Liver (tissue), 9 donors: ENCODE results near the gene NTM. TPM values are rescaled to one million over a fixed set of nuclear protein-coding genes. Genes with fewer than 3 reads are reported as not detected.

ENCODE experiments used
- DNase-seq: peaks from one replicate; pipeline ENCODE4 v3.0.0-alpha.2; 2017; ENCODE audit warnings: low spot score
- H3K27ac ChIP-seq, 2 donors: one replicate each; pipeline ENCODE4 v1.7.0; 2013; ENCODE audit warnings: inconsistent platforms in 2 of 2, low read length in 2 of 2, control low read depth in 1 of 2, low read depth in 1 of 2, mild to moderate bottlenecking in 1 of 2
- H3K27me3 ChIP-seq, 4 donors: one replicate each; pipeline versions ENCODE4 v1.6.1 to v1.7.0; 2013; ENCODE audit warnings: low read length in 3 of 4, inconsistent platforms in 1 of 4, mild to moderate bottlenecking in 1 of 4, moderate library complexity in 1 of 4; ENCODE audit not compliant: control insufficient read depth in 4 of 4, insufficient read depth in 4 of 4
- H3K36me3 ChIP-seq, 4 donors: one replicate each; pipeline versions ENCODE4 v1.6.1 to v1.7.0; 2013; ENCODE audit warnings: low read length in 3 of 4, mild to moderate bottlenecking in 3 of 4, low read depth in 1 of 4, moderate library complexity in 1 of 4; ENCODE audit not compliant: control insufficient read depth in 4 of 4, insufficient read depth in 3 of 4
- H3K4me1 ChIP-seq, 4 donors: one replicate each; pipeline versions ENCODE4 v1.6.1 to v1.7.0; 2013; ENCODE audit warnings: low read length in 3 of 4, mild to moderate bottlenecking in 3 of 4, moderate library complexity in 1 of 4; ENCODE audit not compliant: control insufficient read depth in 4 of 4, insufficient read depth in 4 of 4
- H3K4me3 ChIP-seq, 3 donors: one replicate each; pipeline versions ENCODE4 v1.6.1 to v1.7.0; 2013; ENCODE audit warnings: low read length in 3 of 3, control low read depth in 1 of 3, low read depth in 1 of 3, mild to moderate bottlenecking in 1 of 3
- H3K9ac ChIP-seq, 2 donors: one replicate each; pipeline ENCODE4 v1.7.0; 2013; ENCODE audit warnings: low read length in 2 of 2, mild to moderate bottlenecking in 2 of 2, moderate library complexity in 2 of 2, control low read depth in 1 of 2, low read depth in 1 of 2
- H3K9me3 ChIP-seq, 4 donors: one replicate each; pipeline versions ENCODE4 v1.6.1 to v1.7.0; 2013; ENCODE audit warnings: low read length in 3 of 4; ENCODE audit not compliant: control insufficient read depth in 4 of 4
- CTCF ChIP-seq: fragments of 150-350 bp; IDR thresholded peaks from 2 replicates; pipeline ENCODE4 v1.5.1; 2017; ENCODE audit warnings: improper control_type of control experiment, low read depth, low read length; ENCODE audit not compliant: missing input control
- EGR1 ChIP-seq, 2 donors: IDR thresholded peaks; 2 replicates each; pipeline ENCODE4 v1.6.1; 2016 to 2018; ENCODE audit warnings: antibody characterized with exemption in 2 of 2, low read depth in 2 of 2
- FOXA1 ChIP-seq: IDR thresholded peaks from 2 replicates; pipeline ENCODE4 v1.6.1; 2016; ENCODE audit warnings: antibody characterized with exemption
- FOXA2 ChIP-seq: IDR thresholded peaks from 2 replicates; pipeline ENCODE4 v1.6.1; 2016; ENCODE audit warnings: antibody characterized with exemption
- GABPA ChIP-seq, 2 donors: IDR thresholded peaks in 1 of 2; conservative IDR thresholded peaks in 1 of 2; 2 replicates each; pipeline ENCODE4 v1.6.1; 2016; ENCODE audit warnings: antibody characterized with exemption in 2 of 2, mild to moderate bottlenecking in 1 of 2, moderate library complexity in 1 of 2
- HNF4G ChIP-seq: IDR thresholded peaks from 2 replicates; pipeline ENCODE4 v1.6.1; 2016; ENCODE audit warnings: antibody characterized with exemption
- JUND ChIP-seq, 2 donors: IDR thresholded peaks; 2 replicates each; pipeline ENCODE4 v1.6.1; 2016; ENCODE audit warnings: antibody characterized with exemption in 2 of 2
- MAX ChIP-seq: IDR thresholded peaks from 2 replicates; pipeline ENCODE4 v1.6.1; 2016; ENCODE audit warnings: antibody characterized with exemption
- NR2F2 ChIP-seq: IDR thresholded peaks from 2 replicates; pipeline ENCODE4 v1.6.1; 2016; ENCODE audit warnings: antibody characterized with exemption
- RAD21 ChIP-seq, 2 donors: IDR thresholded peaks; 2 replicates each; pipeline ENCODE4 v1.6.1; 2016; ENCODE audit warnings: antibody characterized with exemption in 2 of 2, mild to moderate bottlenecking in 2 of 2
- REST ChIP-seq: IDR thresholded peaks from 2 replicates; pipeline ENCODE4 v1.6.1; 2016; ENCODE audit warnings: antibody characterized with exemption, mild to moderate bottlenecking
- RXRA ChIP-seq, 2 donors: IDR thresholded peaks; 2 replicates each; pipeline ENCODE4 v1.6.1; 2017 to 2018; ENCODE audit warnings: antibody characterized with exemption in 2 of 2, mild to moderate bottlenecking in 1 of 2
- YY1 ChIP-seq: IDR thresholded peaks from 2 replicates; pipeline ENCODE4 v1.6.1; 2016; ENCODE audit warnings: antibody characterized with exemption, mild to moderate bottlenecking
- ZBTB33 ChIP-seq: IDR thresholded peaks from 2 replicates; pipeline ENCODE4 v1.6.1; 2016; ENCODE audit warnings: antibody characterized with exemption
- WGBS: extraction: QIAGEN DNeasy Blood & Tissue Kit; methylation state at CpG from one replicate; pipeline ENCODE4 v1.1.7; 2013; 5-methylcytosine and 5-hydroxymethylcytosine counted together
- polyA plus RNA-seq, 2 donors: library from polyadenylated mRNA; stranded (reverse) in 1 of 2; unstranded in 1 of 2; fragments of 200-250 nt in 1 of 2; fragments of >200 nt in 1 of 2; fragmentation: Nextera tagmentation in 1 of 2; extraction: Ambion mirVana in 1 of 2; gene quantifications; one replicate each; pipeline versions ENCODE4 v1.2.1 to v1.2.3, GENCODE V29; 2013 to 2015
- total RNA-seq, 2 donors: library from RNA; depleted of rRNA; stranded (reverse); fragments of >200 nt; gene quantifications; one replicate each; pipeline ENCODE4 v1.2.3, GENCODE V29; 2014
- donor health status: healthy.
- donor health status: healthy.
- donor health status: healthy.
- donor health status: healthy.
- donor health status: healthy.

Gene NTM
- total and polyA plus RNA-seq, 4 donors: 0.08 to 1.1 (median 0.08) TPM; not detected in 1

GRCh38 chr11:131940126-131940525 lies 569.7 kb downstream of the NTM start:
- Histone ChIP-seq H3K4me3 (no peak overlapping the region), H3K36me3 (no peaks in the 10 kb centered on the region), H3K4me1 (no peaks in the 10 kb centered on the region), H3K27ac (no peak overlapping the region), H3K9ac (no peak overlapping the region), H3K27me3 (peaks cover 0 to 3% (median 1%) of the 10 kb centered on the region in 4 donors), H3K9me3 (no peaks in the 10 kb centered on the region)
- no peak for DNase-seq
- TF ChIP-seq FOXA1: no peak
- no peak for TF ChIP-seq YY1
- no peak for TF ChIP-seq FOXA2
- no peak for TF ChIP-seq RAD21 (IDR thresholded peaks at IDR 0.05)
- no peak for TF ChIP-seq RXRA (IDR thresholded peaks at IDR 0.05)
- no peak for TF ChIP-seq NR2F2
- TF ChIP-seq MAX: no peak
- 42% methylated on average over 4 of the region's 4 CpGs for WGBS

- peaks cover 0 to 4% (median 1%) of the 10 kb centered on the region in 4 donors for H3K27me3 ChIP-seq
- no peak for TF ChIP-seq EGR1 (IDR thresholded peaks at IDR 0.05; ENCODE audit: low read depth in 2 of 2)
- no peak for TF ChIP-seq JUND (IDR thresholded peaks at IDR 0.05)
- TF ChIP-seq REST: no peak
- no peak for TF ChIP-seq HNF4G
- TF ChIP-seq MAX: no peak
- no peak for TF ChIP-seq NR2F2
- no peak for TF ChIP-seq ZBTB33
- TF ChIP-seq GABPA (IDR thresholded peaks at IDR 0.05 in 1 of 2, conservative IDR thresholded peaks at IDR 0.05 in 1 of 2): no peak
- no peaks in the 10 kb centered on the region for H3K9me3 ChIP-seq
- no peak overlapping the region for H3K9ac ChIP-seq
- WGBS: 71% methylated on average over 7 of the region's 7 CpGs
- no peak overlapping the region for H3K4me3 ChIP-seq
- DNase-seq: no peak
- H3K4me1 ChIP-seq: no peaks in the 10 kb centered on the region
- no peak overlapping the region for H3K27ac ChIP-seq
- no peaks in the 10 kb centered on the region for H3K36me3 ChIP-seq
These were observed 572.5 kb downstream of the NTM start for GRCh38 chr11:131942878-131943277.

- TF ChIP-seq JUND (IDR thresholded peaks at IDR 0.05) (no peak), ZBTB33 (no peak), FOXA2 (no peak), HNF4G (no peak), NR2F2 (no peak), MAX (no peak), CTCF (no peak), GABPA (IDR thresholded peaks at IDR 0.05 in 1 of 2, conservative IDR thresholded peaks at IDR 0.05 in 1 of 2) (no peak), RXRA (IDR thresholded peaks at IDR 0.05) (no peak)
These were observed 572.9 kb downstream of the NTM start for GRCh38 chr11:131943295-131943694.

More at GRCh38 chr11:131943295-131943694, 572.9 kb downstream of the NTM start:
- WGBS: 70% methylated on average over 6 of the region's 6 CpGs
- no peak for DNase-seq
- H3K27me3 ChIP-seq: peaks cover 0 to 4% (median 1%) of the 10 kb centered on the region in 4 donors
- H3K9me3 ChIP-seq: no peaks in the 10 kb centered on the region
- H3K27ac ChIP-seq: no peak overlapping the region
- no peak overlapping the region for H3K9ac ChIP-seq
- no peak overlapping the region for H3K4me3 ChIP-seq
- no peaks in the 10 kb centered on the region for H3K36me3 ChIP-seq
- no peaks in the 10 kb centered on the region for H3K4me1 ChIP-seq
